SJCRH30 (cell line): ENCODE data around the gene PDS5B. TPM values are rescaled to one million over a fixed set of nuclear protein-coding genes. Genes with fewer than 3 reads are reported as not detected.

Experiments
- DNase-seq, 2 experiments: peaks; one replicate each; pipeline ENCODE4 v3.0.0-alpha.2; 2015 to 2020
- H3K27ac ChIP-seq: fragments of 250-450 bp; sonication (Bioruptor Pico); 2 replicates; pipeline ENCODE4 v1.5.1; 2020; ENCODE audit warnings: mild to moderate bottlenecking, moderate library complexity
- H3K27me3 ChIP-seq: fragments of 250-450 bp; sonication (Bioruptor Pico); 2 replicates; pipeline ENCODE4 v1.5.1; 2020; ENCODE audit warnings: mild to moderate bottlenecking, moderate library complexity
- H3K36me3 ChIP-seq: fragments of 250-450 bp; sonication (Bioruptor Pico); 2 replicates; pipeline ENCODE4 v1.5.1; 2020; ENCODE audit warnings: mild to moderate bottlenecking, moderate library complexity
- H3K4me1 ChIP-seq: fragments of 250-450 bp; sonication (Bioruptor Pico); 2 replicates; pipeline ENCODE4 v1.5.1; 2020; ENCODE audit warnings: mild to moderate bottlenecking, moderate library complexity
- H3K4me3 ChIP-seq: fragments of 250-450 bp; sonication (Bioruptor Pico); 2 replicates; pipeline ENCODE4 v1.5.1; 2020; ENCODE audit warnings: mild to moderate bottlenecking, moderate library complexity
- H3K9me3 ChIP-seq: fragments of 250-450 bp; sonication (Bioruptor Pico); replicated peaks from 2 replicates; pipeline ENCODE4 v1.5.1; 2020; ENCODE audit warnings: mild to moderate bottlenecking, moderate library complexity
- total RNA-seq: library from RNA; depleted of rRNA; stranded (reverse); fragments of >200 nt; shearing (Covaris generic); gene quantifications from 2 replicates; pipeline ENCODE4 v1.2.3, GENCODE V29; 2014

Gene PDS5B
- total RNA-seq, 1 experiment from 2014 or later, result 83.7 TPM

DNA sequence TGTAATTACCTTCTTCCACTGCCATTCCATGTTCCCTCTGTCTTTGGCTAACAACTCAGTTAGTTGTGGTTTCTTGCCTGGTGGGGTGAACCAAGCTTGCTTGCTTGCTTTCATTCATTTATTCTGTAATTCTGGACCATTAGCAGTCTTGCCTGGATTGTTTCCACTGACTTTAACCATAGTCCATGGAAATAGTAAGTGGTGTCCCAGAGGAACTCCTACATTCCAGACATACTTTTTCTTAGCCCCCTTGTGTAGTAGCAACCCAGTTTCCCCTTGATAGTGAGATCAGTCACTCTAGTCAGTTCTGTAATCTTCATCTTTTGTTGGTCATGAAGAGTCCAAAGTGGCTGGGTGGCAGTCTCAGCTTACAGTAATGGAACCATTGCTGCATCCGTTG, 23.2 kb downstream of the PDS5B start:
- Histone ChIP-seq H3K36me3 (peaks cover 8% of the 10 kb centered on the region; the same call in 1 of the 2 replicates), H3K27me3 (no peaks in the 10 kb centered on the region), H3K4me3 (no peak overlapping the region), H3K4me1 (no peaks in the 10 kb centered on the region), H3K27ac (no peak overlapping the region), H3K9me3 (peaks cover 29% of the 10 kb centered on the region)
- DNase-seq, result no peak

DNA sequence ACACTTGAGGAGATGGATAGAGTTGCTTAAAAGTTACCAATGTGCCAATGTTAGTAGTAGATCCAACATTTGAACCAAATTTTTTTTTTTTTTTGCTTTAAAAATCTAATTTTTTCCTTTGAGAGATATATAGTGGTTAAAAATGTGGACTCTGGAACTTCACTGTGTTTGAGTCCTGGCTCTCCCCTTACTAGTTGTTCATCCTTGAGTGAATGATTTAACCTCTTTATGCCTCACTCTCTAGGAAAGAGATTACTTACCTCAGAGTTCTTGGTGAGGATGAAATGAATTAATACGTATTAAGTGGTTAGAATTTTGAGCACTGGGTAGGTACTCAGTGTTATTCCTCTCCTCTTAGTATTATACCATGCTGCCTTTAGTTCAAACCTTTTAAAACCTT, 24.3 kb downstream of the PDS5B start:
- DNase-seq, result no peak
- Histone ChIP-seq H3K36me3 (peaks cover 8% of the 10 kb centered on the region; the same call in 1 of the 2 replicates), H3K9me3 (peaks cover 22% of the 10 kb centered on the region), H3K4me1 (no peaks in the 10 kb centered on the region), H3K27ac (no peak overlapping the region), H3K4me3 (no peak overlapping the region), H3K27me3 (no peaks in the 10 kb centered on the region)

GRCh38 chr13:32610977-32611376, 24.7 kb downstream of the PDS5B start:
- no peak overlapping the region for H3K27ac ChIP-seq
- H3K9me3 ChIP-seq, result peaks cover 21% of the 10 kb centered on the region
- no peaks in the 10 kb centered on the region for H3K4me1 ChIP-seq
- H3K27me3 ChIP-seq, result no peaks in the 10 kb centered on the region
- H3K4me3 ChIP-seq, result no peak overlapping the region
- peaks cover 8% of the 10 kb centered on the region; the same call in 1 of the 2 replicates for H3K36me3 ChIP-seq
- DNase-seq, result no peak

DNA sequence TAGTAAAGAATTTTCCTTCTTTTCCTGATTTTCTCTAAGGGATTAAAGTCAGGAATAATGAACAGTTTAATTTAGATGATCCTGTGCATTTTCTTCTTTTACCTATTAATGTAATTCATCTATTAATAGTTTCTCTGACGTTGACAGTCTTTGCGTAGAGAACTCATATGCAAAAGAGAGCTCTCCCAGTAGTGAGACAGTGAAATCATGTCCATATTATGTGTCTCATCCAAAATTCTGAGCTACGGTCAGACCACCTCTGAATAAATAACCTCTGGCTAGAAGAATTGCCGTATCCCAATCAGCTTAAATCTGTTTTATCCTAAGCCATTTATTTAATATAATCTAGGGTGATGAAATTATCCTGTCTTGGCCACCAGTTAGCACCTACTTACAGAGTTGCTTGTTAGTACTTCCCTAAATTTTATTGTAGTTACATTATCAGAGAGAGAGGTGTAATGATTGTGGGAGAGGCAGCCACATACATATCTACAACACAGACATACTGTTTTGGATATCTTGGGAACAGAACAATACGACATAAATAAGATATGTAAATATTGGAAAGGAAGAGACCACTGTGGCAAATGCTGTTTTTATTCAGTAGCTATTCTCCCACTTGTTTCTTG, 30.7 kb downstream of the PDS5B start:
- H3K27ac ChIP-seq, result no peak overlapping the region
- peaks cover 5% of the 10 kb centered on the region; the same call in 1 of the 2 replicates for H3K9me3 ChIP-seq
- H3K36me3 ChIP-seq, result peaks cover 6% of the 10 kb centered on the region; the same call in 1 of the 2 replicates
- no peaks in the 10 kb centered on the region for H3K4me1 ChIP-seq
- no peak for DNase-seq
- no peaks in the 10 kb centered on the region for H3K27me3 ChIP-seq
- H3K4me3 ChIP-seq, result no peak overlapping the region

DNA sequence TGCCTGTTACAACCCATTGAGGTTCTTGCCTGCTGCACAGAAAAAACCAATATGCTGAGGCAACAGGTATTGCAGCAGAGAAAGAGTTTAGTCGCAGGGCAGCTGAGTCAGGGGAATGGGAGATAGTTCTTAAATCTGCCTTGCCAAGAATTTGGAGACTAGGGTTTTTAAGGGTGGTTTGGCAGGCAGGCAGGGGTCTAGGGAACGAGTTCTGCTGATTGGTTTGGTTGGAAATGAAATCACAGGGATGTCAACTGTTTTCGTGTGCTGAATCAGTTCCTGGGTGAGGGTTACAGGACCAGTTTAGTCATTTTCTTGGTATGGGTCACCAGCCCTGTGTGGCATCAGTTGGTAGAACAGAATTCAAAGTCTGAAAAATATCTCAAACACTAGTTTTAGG, 36.6 kb downstream of the PDS5B start:
- Histone ChIP-seq H3K27ac (no peak overlapping the region), H3K36me3 (peaks cover 9% of the 10 kb centered on the region), H3K27me3 (no peaks in the 10 kb centered on the region), H3K4me3 (no peak overlapping the region), H3K4me1 (no peaks in the 10 kb centered on the region), H3K9me3 (peaks cover 14% of the 10 kb centered on the region)
- DNase-seq, result no peak

DNA sequence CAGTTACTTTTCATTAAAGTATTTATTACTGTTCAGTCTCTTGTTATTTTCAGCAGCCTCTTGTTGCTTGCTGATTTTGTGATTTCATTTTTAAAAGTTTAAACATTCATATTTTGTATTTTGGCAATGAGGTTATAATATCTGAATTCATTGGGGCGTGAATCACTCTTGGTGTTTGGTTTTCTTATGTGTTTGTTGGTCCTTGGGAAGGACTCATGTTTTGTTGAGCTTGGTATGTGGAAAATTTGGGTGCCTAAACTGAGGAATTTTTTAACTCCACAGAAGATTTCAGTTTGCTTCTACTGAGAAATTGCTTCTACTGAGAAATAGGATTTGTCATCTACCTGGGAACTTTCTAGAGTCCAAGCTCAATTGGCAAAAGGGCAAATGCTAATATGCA, 38.2 kb downstream of the PDS5B start:
- Histone ChIP-seq H3K4me1 (no peaks in the 10 kb centered on the region), H3K4me3 (no peak overlapping the region), H3K27ac (no peak overlapping the region), H3K9me3 (peaks cover 14% of the 10 kb centered on the region), H3K36me3 (peaks cover 5% of the 10 kb centered on the region), H3K27me3 (no peaks in the 10 kb centered on the region)
- no peak for DNase-seq

GRCh38 chr13:32627793-32628192, 41.5 kb downstream of the PDS5B start:
- peaks cover 7% of the 10 kb centered on the region for H3K36me3 ChIP-seq
- no peak overlapping the region for H3K4me3 ChIP-seq
- no peaks in the 10 kb centered on the region for H3K27me3 ChIP-seq
- H3K4me1 ChIP-seq, result no peaks in the 10 kb centered on the region
- no peak overlapping the region for H3K27ac ChIP-seq
- H3K9me3 ChIP-seq, result peaks cover 5% of the 10 kb centered on the region
- no peak for DNase-seq

DNA sequence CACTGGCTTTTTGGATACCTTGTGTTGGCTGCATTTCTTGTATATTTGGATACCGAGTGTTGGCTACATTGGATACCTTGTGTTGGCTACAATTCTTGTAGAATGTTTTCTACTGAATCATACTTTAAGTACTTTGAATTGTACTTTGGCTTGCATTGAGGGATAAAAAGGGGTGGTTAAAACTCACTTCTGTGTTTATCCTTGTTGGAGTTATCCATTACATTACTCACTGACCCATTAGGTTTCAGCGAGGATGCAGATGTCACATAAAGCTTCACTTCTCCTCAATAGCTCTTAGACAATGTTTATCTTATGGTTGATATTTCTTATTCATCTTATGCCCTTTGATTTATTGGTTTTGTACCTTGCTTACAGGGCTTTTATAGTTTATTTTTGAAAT, 43.1 kb downstream of the PDS5B start:
- Histone ChIP-seq H3K4me3 (no peak overlapping the region), H3K9me3 (no peaks in the 10 kb centered on the region; the same call in 1 of the 2 replicates), H3K27me3 (no peaks in the 10 kb centered on the region), H3K4me1 (no peaks in the 10 kb centered on the region), H3K36me3 (peaks cover 8% of the 10 kb centered on the region), H3K27ac (no peak overlapping the region)
- no peak for DNase-seq

DNA sequence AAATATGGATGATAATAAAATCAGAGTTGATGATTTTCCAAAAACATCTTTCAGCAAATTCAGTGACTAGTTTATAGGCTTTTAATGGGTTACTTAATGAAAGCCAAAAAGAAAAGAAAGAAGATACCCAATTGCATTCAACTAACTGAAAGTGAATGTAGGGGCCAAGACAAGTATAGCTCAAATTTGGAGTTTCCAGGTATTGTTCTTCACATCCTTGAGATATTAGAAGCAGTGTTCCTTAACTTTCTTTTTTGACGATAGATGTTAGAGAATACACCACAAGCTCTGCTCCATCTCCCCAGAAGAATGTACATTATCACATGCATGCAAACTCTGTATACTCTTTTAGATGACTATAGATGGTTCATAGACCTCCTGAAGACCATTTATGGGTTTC, 43.6 kb downstream of the PDS5B start:
- Histone ChIP-seq H3K27me3 (no peaks in the 10 kb centered on the region), H3K36me3 (peaks cover 7% of the 10 kb centered on the region), H3K9me3 (no peaks in the 10 kb centered on the region; the same call in 1 of the 2 replicates), H3K27ac (no peak overlapping the region), H3K4me3 (no peak overlapping the region), H3K4me1 (no peaks in the 10 kb centered on the region)
- no peak for DNase-seq

- H3K36me3 ChIP-seq, result peaks cover 7% of the 10 kb centered on the region
- no peaks in the 10 kb centered on the region for H3K27me3 ChIP-seq
- no peaks in the 10 kb centered on the region for H3K4me1 ChIP-seq
- no peak overlapping the region for H3K27ac ChIP-seq
- DNase-seq, result no peak
- no peaks in the 10 kb centered on the region for H3K9me3 ChIP-seq
- H3K4me3 ChIP-seq, result no peak overlapping the region
Measured at GRCh38 chr13:32632343-32632909, 46.2 kb downstream of the PDS5B start.

- H3K27me3 ChIP-seq, result no peaks in the 10 kb centered on the region
- no peak overlapping the region for H3K27ac ChIP-seq
- peaks cover 5% of the 10 kb centered on the region for H3K36me3 ChIP-seq
- no peaks in the 10 kb centered on the region for H3K9me3 ChIP-seq
- DNase-seq, result no peak
- H3K4me1 ChIP-seq, result no peaks in the 10 kb centered on the region
- H3K4me3 ChIP-seq, result no peak overlapping the region
Measured at GRCh38 chr13:32636711-32637110, 50.5 kb downstream of the PDS5B start.

DNA sequence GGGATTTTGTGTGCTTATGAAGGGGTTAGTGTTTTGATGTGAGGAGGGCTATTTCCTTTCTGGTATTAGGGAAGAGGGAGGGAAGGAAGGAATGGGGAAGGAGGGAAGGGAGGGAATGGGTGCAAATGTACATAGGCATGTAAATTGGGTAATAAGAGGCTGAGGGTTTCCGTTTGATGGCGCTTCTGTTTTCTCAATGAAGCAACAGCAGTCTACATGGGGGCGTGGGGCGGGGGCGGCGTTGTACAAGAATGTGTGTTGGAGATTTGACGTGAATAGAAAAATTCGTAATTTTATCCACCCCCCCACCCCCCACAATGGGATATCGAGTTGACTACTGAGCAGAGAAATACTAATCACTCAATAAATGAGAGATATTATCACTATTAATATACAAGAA, 52.5 kb downstream of the PDS5B start:
- no peaks in the 10 kb centered on the region for H3K27me3 ChIP-seq
- no peak for DNase-seq
- no peaks in the 10 kb centered on the region for H3K4me1 ChIP-seq
- no peak overlapping the region for H3K4me3 ChIP-seq
- H3K27ac ChIP-seq, result no peak overlapping the region
- no peaks in the 10 kb centered on the region for H3K9me3 ChIP-seq
- peaks cover 5% of the 10 kb centered on the region for H3K36me3 ChIP-seq

DNA sequence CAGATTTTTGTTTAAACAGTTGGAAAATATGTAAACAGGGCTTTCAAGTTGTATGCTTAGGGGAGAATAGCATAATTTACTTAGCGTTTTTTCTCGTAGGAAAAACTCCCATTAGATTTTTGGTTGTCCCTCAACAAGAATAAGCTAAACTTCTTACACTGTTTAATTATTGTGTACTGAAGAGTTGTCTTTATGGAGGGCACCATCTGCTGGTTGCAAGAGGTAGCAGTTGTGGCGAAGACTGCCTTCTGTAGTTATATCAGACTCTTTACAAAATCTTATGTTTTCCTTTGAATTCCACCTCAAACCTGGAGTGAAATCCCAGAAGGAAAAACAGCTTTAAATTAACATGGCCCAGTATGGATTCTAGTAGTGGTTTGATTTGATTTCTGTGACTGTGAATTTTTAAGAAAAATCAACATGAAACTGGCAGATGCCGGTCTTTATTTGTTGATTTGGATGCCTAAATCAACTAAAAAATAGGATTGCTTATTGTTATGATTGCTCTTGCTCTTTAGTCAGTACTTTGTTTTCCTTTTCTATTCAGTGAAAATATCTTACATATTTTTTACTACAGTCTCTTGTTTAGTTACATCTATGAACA, 53.4 kb downstream of the PDS5B start:
- H3K27me3 ChIP-seq, result no peaks in the 10 kb centered on the region
- no peaks in the 10 kb centered on the region for H3K9me3 ChIP-seq
- peak; percentile 32 to 69 for DNase-seq
- no peak overlapping the region for H3K27ac ChIP-seq
- H3K4me1 ChIP-seq, result no peaks in the 10 kb centered on the region
- no peak overlapping the region for H3K4me3 ChIP-seq
- H3K36me3 ChIP-seq, result 0 out of 2 replicates have a peak, but pooled peaks cover 2% of the 10 kb centered on the region

GRCh38 chr13:32642316-32642715, 56.1 kb downstream of the PDS5B start:
- Histone ChIP-seq H3K27ac (no peak overlapping the region), H3K4me1 (no peaks in the 10 kb centered on the region), H3K27me3 (no peaks in the 10 kb centered on the region), H3K4me3 (no peak overlapping the region), H3K36me3 (0 out of 2 replicates have a peak, but pooled peaks cover 2% of the 10 kb centered on the region), H3K9me3 (no peaks in the 10 kb centered on the region)
- no peak for DNase-seq

DNA sequence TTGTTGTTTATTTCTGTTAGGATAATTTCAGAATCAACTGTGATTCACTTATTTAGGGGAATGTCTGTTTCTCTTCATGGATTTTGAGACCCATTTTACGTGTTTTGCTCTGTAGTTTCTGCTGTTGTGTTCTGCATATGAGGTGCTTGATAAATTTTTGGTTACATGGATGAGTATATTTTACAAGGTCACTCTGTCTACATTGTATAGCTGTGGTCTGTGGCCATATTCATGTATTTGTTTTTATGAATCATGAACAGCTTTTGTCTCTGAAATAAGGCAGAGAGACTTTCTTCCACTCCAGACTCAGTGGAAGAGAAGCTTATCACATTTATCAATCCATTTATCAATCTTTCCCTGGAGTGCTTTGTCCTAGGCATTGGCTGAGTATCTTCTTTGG, 56.6 kb downstream of the PDS5B start:
- DNase-seq, result no peak
- H3K27ac ChIP-seq, result no peak overlapping the region
- H3K27me3 ChIP-seq, result no peaks in the 10 kb centered on the region
- no peaks in the 10 kb centered on the region for H3K4me1 ChIP-seq
- no peaks in the 10 kb centered on the region for H3K9me3 ChIP-seq
- no peak overlapping the region for H3K4me3 ChIP-seq
- H3K36me3 ChIP-seq, result 0 out of 2 replicates have a peak, but pooled peaks cover 2% of the 10 kb centered on the region
